HG02938 (cell line): ENCODE results near the gene ZIK1.

ENCODE experiments used
- ATAC-seq: cut with Tn5 transposase; IDR thresholded peaks from one replicate; pipeline ENCODE4 v1.9.1; 2021; ENCODE audit warnings: mild to moderate bottlenecking, moderate library complexity; ENCODE audit not compliant: unreplicated experiment

ZIK1 gene

DNA sequence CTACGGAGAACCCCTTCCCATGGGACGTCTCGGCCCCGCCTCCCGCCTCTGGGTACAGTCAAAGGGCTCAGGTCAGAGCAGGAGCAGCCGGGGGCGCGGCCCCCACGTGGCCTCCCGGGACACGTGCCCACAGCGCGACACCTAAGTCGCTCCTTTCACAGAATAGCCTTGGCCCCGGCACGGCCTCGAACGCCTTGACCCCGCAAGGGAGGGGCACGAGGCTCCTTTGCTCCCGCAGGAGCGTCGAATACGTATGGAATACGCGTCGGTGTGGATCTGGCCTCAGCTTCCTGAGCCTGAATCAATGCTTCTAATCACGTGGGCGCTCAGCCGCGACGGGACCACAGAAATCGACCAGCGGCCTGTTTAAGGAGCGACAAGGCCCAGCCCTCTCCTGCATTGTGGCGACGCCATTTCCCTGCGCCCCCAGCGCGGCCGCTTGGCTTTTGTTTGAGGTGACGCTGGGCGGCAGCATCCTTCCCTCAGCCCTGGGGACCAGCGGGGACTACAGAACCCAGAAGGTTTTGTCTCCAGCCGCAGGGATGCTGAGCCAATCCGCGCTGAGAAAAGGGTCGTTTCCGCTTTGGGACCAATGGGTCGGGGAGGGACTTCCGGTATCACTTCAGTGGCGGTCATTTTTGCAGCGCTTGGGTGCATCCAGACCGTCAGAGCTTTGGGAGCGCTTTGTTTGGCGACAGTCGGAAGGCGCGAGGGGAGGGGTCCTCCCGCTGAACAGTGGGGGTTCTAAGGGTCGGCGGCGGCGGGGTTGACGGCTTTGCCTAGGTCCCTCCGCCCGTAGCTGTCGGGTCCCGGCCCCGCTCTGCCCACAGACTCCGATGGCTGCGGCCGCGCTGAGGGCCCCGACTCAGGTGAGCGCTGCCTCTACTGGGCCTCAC is at the start of gene ZIK1:
Gene ZIK1, plus strand, starts transcription at position 625 of the 896 bp plus-strand sequence. Its CDS starts 212 bp downstream, at position 837.
- peak; percentile 72 for ATAC-seq

DNA sequence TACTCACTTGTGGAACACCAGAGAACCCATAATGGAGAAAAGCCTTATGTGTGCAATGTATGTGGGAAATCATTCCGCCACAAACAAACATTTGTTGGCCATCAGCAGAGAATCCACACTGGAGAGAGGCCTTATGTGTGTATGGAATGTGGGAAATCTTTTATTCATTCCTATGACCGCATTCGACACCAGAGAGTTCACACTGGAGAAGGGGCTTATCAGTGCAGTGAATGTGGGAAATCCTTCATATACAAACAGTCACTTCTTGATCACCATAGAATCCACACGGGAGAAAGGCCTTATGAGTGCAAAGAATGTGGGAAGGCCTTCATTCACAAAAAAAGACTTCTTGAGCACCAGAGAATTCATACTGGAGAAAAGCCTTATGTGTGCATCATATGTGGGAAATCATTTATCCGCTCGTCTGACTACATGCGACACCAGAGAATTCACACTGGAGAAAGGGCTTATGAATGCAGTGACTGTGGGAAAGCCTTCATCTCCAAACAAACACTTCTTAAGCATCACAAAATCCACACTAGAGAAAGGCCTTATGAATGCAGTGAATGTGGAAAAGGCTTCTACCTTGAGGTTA is 45.9 kb upstream of the ZIK1 start:
- no peak for ATAC-seq

DNA sequence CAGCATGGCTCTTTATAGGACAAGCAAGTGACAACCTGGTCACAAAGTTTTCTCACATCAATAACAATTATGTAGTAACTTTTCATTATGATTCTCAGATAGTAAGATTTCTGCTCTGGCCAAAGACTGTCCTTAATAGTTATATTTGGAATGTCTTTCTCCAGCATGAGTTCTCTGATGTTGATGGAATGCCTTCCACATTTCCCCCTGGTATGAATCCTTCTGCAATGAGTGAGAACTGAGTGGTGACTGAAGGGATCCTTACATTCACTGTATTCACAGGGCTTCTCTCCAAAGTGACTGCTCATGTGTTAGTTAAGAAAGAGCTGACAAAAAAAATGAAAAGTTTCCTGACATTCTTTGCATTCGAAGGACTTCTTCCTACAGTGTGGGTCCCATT is 37.4 kb upstream of the ZIK1 start:
- no peak for ATAC-seq

DNA sequence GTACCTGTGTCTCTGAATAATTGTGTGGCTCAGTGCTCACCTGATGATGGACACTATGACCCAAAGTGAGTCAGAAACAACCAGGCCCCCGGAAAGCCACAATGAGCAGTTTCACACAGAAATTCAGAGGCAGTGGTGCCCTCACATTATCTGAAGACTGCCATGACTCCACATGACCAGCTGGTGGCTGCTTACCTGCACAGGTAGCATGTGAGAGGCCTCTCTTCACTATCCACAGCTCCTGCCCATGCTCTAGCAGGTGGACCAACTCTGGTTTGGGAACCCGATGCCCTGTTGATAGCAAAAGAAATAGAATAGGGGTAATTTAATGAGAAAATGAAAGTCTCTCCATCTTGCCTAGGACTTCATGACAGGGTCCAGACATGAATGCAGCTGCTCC is 31.5 kb upstream of the ZIK1 start:
- ATAC-seq: no peak

DNA sequence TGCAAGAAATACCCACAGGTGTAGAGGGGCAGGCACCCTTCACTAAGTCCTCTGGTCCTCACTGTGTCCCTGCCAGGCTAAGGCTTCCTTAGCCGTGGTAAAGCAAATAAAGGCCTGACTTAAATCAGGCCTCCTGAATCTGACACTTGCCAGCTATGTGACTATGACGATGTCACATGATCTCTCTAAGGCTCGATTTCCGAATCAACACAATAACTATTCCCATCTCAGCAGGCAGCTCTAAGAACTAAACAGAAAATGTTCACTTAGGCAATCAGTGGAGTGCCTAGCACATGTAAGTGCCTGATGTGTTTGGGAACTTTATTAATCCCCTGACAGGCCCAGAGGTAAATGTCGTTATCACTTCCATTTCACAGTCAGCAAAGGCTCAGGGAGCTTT is 26.3 kb upstream of the ZIK1 start:
- no peak for ATAC-seq

DNA sequence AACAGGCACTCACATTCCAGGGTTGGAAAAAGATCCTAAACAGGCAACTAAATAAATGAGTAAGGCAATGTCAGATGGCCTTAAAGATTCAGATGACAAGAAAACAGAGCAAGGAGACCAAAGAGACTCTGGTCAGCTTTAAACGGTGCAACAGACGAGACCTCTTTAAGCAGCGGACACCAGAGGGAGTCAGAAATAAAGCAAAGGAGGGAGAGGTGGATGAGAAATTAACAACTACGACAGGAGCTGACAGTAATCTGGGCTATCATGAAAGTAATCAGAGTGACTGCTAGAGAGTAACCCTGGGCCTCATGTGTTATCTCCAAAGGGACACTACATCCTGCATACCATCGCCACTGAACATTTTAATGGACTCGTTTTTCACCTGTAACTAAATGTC is 25.4 kb upstream of the ZIK1 start:
- ATAC-seq: no peak

DNA sequence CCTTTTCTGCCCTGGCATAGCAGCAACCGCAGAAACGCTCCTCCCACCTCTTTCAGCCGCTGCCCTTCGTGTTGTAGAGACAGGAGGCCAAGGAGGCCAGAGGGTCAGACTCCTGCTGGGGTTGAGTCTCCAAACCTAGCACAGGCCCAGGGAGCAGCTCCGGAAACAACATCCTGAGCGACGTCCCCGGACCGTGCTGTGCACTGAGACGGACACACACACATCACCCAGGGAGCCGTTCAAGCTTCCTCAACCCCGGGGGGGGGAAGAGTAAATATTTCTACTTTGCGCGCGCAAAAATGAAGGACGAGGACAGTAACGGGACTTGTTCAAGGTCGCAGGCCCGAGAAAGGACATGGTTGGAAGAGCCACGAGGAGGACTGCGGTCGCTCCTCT is 24.9 kb upstream of the ZIK1 start:
- ATAC-seq: no peak

DNA sequence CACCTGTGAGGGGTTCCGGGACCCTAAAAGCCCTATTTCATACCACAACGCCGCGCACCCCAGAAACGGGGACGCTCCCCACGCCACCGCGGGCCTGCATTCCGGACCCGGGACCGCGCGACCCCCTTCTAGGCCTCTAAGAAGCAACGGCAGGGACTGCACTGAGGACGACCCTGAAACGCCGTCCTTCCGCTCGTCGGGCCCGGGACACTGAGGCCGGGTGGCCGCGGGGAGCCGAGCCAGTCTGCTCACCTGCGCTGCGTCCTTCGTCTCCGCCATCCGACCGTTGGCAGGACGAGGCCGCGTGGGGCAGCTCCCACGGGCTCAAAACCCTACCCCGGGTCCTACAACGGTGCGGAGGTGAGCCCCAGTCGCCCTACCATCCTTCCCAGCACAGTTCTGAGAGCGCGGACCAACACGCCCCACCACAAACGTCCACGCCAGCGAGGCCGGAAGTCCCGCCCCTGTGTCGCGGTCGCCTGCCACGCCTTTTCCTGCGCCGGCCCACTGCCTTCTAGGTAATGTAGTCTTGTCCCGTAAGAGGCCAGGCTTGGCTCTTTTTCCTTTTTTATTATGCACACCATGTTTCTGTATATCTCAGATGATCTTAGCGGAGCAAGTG is 24.4 kb upstream of the ZIK1 start, which contains the start of gene ZNF550:
Gene ZNF550, minus strand, starts transcription at position 460 of the 622 bp plus-strand sequence. Its CDS starts 181 bp downstream, at position 279.
- ATAC-seq: peak; percentile 93

DNA sequence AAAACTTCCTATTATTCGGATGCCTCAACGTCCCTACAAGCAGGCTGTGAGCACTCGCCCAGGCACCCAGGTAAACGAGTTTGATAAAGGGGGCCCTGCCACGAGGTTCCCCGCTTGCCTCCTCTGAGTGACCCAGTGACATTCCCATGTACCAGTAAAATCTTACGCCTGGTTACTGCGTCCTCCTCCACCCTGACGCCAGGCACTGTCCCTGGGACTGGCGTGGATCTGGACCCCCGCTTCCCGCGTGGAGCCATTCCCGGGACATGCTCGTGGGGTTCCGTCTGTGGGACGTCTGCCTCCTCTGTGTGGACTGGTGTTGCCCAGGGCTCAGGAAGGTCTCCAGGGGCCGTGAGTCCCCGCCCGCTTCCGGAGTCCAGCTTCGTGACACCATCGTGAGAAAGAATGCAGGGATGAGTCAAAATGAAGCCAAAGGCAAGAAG is 23.9 kb upstream of the ZIK1 start:
- ATAC-seq: no peak

DNA sequence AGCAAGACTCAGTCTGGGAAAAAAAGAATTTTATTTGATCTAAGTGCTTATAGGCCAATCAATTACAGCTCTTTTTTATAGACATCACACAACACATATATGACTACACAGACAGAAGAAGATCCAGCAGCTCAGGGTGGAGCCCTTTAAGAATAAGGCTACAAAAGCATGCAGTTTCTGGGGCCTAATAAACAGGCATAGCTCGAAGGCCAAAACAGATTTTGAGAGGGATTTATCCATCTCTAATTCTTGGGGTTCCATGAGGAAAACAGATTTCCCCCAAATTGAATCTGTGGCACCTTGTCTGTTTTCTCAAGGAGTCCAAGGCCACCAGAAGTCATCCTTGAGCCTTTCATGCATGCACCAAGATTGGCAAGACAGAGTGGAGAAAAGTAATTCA is 20.4 kb upstream of the ZIK1 start:
- no peak for ATAC-seq

DNA sequence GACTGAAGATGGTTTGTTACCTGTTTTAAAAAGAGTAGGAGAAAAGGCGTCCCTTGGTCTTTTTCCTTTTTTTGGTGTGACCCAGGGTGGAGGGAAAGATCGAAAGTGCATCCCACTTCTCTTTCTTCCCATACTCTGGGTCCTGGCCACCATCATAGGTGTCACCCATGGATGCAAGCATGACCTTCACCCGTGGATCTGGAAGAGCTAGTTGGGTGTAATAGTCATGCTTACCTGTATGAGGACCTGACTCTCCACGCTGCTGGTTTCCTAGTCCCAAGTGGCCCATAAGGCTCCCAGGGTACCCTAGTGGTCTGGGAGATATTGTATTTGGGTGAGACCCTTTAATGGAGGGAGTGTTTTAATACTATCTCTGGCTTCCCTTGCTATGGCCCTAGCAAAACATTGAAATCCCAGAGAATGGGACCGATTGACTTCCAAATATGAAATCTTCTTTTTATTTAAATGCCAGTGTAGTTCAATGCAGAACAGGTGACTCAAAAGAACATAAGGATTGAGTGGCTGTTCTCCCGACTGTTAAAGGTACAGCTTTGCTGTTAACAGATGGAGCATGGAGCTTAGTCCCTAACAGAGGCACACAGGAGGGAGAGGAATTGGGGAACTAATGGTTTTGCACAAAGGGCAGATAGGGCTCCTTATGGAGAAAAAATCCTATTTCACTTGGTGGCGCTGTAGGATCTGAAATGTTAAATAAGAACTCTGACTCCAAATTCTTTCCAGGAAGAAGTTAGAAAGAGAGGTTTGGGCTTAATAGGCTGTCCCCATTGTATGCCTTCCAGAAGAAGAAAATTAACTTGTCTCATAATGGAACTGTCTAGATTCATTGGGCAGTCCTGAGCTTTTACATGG is 17.3 kb upstream of the ZIK1 start:
- no peak for ATAC-seq

DNA sequence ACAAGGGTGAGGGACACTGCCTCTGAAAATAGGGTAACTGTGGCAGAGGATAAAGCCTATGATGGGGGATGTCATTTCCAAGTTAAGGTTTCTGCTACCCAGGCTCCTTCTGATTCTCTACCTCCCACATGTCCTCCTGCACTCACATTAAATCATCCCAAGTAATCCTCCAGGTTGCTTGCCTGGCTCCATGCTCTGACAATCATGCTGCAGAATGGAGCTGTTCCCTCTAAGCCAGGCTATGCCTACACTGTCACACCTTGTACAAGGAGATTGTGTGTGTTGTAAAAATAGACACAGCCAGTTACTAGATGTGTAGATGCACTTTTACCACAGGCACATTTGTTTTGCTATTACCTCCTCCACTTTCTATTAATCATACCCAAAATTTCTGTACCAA is 13.2 kb upstream of the ZIK1 start:
- ATAC-seq: no peak

DNA sequence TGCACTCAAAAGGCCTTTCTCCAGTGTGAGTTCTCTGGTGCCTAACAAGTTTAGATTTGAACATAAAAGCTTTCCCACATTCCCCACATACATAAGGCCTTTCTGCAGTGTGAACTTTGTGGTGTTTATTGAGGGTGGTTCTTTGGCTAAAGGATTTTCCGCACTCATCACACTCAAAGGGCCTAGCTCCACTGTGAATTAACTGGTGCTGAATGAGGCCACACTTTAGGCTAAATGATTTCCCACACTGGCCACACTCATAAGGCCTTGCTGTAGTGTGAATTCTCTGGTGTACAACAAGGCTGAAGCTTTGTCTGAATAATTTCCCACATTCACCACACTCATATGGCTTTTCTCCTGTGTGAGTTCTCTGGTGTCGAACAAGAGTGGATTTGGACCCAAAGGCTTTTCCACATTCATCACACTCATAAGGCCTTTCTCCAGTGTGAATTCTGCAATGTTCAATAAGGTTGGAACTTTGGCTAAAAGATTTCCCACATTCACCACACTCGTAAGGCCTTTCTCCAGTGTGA is 11.5 kb upstream of the ZIK1 start:
- ATAC-seq: no peak

DNA sequence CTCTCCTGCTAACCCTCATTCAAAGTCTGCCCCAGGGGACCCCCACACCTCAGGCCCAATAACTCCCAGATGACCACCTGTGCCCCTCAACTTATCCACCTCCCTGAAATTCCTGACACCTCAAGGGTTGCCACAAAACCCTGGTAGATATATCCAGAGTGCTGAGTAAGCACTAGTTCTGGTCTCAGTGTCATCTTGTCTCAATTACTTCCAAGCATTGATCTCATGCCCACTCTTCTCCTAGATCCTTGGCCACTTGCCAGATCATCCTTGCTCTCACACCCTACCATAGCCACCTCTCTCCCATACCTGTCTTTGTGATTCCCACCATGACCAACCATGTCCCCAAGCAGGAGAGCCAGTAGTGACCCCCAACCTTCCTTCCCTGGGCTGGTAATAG is 7.3 kb upstream of the ZIK1 start:
- ATAC-seq: no peak

DNA sequence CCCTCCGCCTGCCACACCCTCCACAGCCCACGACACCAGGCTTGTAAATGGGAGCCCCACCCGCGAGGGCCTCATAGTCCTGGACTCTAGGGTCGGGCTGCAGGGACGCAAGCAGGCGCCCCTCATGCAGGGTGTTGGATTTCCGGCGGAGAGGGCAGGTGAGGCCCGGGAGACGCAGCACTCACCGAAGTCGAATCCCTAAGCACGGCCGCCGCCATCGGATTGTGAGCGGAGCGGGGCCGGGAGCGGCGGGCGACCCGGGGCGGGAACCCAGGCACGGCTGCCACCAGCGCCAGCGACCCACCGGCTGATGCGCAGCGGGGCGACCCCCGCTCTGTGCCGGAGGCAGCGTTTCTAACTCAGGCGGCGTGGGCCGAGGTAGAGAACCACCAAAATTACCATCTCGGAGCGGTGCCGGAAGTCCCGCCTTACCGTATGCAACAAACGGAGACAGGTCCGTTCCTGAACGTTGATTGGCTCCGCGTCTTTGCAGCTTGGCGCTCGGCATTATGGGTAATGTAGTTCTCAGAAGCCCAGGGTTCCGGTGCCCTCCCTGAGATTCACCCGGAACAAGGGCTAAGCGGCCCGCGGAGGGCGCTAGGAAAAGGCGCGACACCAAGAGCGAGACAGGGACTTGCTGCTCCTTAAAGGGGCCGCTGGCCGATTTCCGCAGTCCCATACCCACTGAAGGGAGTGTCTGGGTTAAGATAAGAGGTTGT is 5.3 kb upstream of the ZIK1 start, which contains the start of gene ZNF416:
Gene ZNF416, minus strand, starts transcription at position 425 of the 719 bp plus-strand sequence. Its CDS starts 207 bp downstream, at position 218.
- ATAC-seq: peak; percentile 89

DNA sequence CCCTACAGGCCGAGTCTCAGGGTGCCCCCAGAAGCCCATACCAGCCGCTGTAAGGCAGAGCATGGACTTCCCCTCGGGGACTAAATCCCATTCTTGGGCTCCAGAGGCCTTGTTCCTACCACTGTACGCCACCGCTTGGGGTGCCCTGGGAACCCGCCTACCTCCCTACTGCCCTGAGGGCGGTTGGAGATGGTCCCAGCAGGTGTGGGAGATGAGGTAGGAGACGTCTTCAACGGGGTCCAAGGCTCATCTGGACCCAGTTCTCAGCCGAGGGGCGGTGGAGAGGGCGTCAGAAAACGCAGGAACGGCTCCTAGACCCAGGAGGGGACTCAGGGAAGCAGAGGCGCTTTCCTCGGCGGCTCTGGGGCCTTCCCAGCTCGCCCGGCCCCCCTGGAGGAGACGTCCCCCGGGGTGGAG is 833 bp upstream of the ZIK1 start:
- ATAC-seq: no peak

DNA sequence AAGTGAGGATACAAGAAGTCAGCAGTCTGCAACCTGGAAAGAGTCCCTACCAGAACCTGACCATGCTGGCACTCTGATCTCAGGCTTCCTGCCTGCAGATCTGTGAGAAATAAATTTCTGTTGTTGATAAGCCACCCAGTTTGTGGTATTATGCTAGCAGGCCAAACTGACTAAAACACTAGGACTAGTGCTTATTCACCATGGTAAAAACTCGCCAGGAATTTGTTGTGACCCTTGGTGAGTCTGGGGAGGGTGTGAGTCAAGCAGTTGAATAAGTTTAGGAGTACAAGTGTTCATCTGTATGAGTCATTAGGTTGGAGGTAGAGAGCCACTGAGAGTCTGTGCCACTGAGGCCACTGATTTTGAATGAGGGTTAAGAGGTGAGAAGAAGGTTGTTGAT is 3.6 kb downstream of the ZIK1 start:
- ATAC-seq: no peak

DNA sequence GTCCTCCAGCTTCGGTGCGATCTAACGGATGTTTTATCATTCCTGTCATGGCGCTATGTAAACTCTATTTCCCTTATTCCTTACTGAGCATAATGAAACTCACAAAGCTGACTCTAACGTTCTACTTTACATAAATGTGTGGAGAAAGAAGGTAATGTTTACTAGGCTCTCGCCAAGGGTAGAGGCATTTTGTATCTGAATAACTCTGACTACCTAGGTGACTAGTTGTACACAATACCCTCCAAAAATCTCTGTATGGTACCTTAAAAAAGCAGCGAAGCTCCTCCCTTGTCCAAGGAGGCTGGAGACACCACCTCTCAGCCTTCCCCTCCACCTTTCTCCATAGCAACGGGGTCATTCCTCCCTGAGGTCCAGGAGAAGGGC is 15.4 kb downstream of the ZIK1 start:
- no peak for ATAC-seq

DNA sequence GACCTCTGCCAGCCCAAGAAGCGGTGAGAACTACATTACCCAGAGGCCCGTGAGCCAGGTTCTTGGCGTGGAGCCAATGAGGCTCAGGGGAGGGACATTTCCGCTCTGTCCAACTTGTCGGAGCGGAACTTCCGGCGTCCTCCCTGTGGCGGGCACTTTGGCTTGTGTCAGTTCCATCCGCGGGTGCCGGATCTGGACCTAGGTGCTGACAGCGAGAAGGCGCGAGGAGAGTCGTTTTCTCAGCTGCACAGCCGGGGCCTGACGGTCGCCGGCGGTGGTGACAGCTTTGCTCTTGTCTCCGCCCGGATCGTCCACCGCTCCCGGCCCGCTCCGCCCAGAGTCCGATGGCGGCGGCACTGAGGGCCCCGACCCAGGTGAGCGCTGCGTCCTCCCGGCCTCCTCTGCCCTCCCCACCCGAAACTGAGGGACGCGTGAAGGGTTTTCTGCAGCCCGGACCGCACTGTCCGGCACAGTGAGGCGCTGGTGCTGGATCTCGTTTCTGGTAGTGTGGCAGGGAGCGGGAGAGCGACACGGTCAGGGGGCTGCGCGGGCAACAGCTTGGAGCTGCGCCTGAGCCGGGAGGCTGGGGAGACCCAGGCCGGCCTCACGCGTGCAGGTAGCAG is 15.9 kb downstream of the ZIK1 start, which contains the start of gene ZNF530:
Gene ZNF530, plus strand, starts transcription at position 125 of the 623 bp plus-strand sequence. CDS start 4,461 bp downstream, outside the sequence.
- ATAC-seq: peak; percentile 94
